MG63 (cell line): ENCODE results near the gene UPK3BL1. TPM values are rescaled to one million over a fixed set of nuclear protein-coding genes. Genes with fewer than 3 reads are reported as not detected.
"Not testable (repeated sequence)": the region's sequence is repeated elsewhere in the genome, so short reads cannot be mapped to it uniquely, and the experiment has no call there.

Experiments
- DNase-seq: peaks from one replicate; pipeline ENCODE4 v3.0.0-alpha.2; 2020
- H3K27me3 ChIP-seq: fragments of 250-450 bp; sonication (Bioruptor Pico); 2 replicates; pipeline ENCODE4 v1.5.1; 2020; ENCODE audit warnings: mild to moderate bottlenecking, moderate library complexity
- H3K36me3 ChIP-seq: fragments of 250-450 bp; sonication (Bioruptor Pico); 2 replicates; pipeline ENCODE4 v1.5.1; 2020; ENCODE audit warnings: mild to moderate bottlenecking, moderate library complexity
- H3K4me3 ChIP-seq: fragments of 250-450 bp; sonication (Bioruptor Pico); 2 replicates; pipeline ENCODE4 v1.5.1; 2020; ENCODE audit warnings: mild to moderate bottlenecking, moderate library complexity
- H3K9me3 ChIP-seq: fragments of 250-450 bp; sonication (Bioruptor Pico); 2 replicates; pipeline ENCODE4 v1.5.1; 2020; ENCODE audit warnings: mild to moderate bottlenecking, moderate library complexity
- total RNA-seq: library from RNA; depleted of rRNA; stranded (reverse); fragments of >200 nt; shearing (Covaris generic); gene quantifications from 2 replicates; pipeline ENCODE4 v1.2.3, GENCODE V29; 2014; ENCODE audit warnings: low replicate concordance; rRNA removed

The UPK3BL1 gene
- total RNA-seq, 1 experiment from 2014 or later: 13.4 TPM

DNA sequence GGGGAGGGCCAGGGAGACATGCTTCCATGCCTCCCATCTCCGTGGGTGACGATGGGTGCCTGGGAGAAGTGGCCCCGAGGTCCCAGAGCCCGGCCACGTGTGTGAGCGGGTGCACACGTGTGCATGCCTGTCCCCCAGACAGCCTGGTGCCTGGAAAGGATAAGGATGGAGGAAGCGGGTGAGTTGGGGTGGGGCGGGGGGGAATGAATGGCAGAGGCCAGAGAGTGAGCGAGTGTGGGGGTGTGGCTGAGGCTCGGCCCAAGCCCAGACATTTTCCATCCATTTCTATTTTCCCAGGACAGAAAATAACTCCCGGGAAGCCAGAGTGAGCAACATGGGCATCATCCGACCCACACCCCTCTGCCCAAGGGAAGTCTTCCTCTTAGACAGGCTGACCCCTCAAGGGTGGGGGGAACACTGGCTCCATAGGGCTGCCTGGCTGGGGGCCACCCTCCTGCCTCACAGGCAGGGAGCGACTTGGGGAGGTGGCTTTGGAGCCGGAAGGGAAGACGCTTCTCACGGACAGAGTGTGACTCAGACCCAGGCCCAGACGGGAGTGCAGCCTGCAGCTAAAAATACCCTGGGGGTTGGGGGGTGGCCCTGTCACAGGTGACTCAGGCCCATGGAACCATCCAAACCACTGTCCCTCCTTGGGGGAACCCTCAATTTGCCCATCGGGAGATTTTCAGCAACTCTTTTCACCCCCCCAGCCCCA, 38.0 kb downstream of the UPK3BL1 start:
- not testable (repeated sequence) for H3K36me3 ChIP-seq, H3K27me3 ChIP-seq, H3K4me3 ChIP-seq, DNase-seq, H3K9me3 ChIP-seq

DNA sequence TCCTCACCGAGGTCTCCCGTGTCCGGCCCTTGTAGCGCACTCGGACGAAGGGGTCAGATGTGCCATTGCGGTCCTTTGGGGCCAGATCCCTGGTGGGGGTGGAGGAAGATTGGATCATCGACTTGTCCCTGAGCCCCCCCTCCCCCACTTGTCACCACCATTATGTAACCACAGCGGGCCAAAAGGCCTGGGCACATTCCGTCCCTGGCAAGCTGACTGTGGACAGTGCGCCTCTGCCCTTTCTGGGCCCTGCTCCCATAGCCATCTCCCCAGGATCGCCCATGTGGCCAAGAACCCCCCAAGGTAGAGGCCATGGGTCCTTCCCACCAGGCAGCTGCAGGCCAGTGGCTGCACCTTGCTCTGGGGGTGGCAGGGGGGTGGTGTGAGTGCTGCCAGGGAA, 40.3 kb downstream of the UPK3BL1 start:
- not testable (repeated sequence) for H3K4me3 ChIP-seq, H3K27me3 ChIP-seq, H3K9me3 ChIP-seq, H3K36me3 ChIP-seq, DNase-seq

DNA sequence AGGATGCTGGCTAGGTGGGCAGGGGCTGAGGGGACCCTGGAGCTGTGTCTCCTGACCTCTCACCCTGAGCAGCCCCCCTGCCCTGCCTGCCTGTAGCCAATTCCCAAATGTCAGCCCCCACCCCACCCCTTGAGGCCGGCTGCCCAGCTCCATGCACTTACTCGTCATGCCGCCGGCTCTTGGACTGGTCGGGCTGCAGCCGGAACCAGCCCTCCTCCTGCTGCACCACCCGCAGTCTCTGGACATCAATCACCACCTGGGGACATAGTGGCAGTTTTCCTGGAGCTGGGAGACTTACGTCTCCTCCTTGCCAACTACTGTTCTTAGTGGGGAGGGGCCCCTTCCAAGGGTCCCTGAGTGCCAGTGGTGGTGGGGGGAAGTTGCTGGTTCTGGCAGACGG, 42.9 kb downstream of the UPK3BL1 start:
- not testable (repeated sequence) for H3K9me3 ChIP-seq

DNA sequence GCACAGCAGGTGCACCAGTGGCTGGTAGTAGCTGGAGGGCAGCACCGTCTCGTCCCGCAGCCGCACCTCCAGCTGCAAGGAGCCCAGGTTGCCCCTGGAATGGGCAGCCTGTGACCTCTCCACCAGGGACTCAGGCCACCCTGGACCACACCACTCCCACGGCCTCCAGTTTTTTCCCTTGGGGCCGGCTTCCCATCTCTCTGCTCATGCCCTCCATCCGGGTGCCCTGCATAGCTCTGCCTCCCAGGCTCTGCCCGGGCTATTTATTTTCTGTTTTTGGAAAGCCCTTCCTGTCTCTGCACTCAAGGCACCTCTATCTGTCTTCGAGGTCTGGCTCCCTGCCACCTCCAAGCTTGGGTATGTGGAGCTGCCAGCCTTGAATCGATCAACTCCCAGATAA, 46.6 kb downstream of the UPK3BL1 start:
- not testable (repeated sequence) for H3K4me3 ChIP-seq, H3K27me3 ChIP-seq, DNase-seq, H3K36me3 ChIP-seq, H3K9me3 ChIP-seq

More for the DNA sequence above, 42.9 kb downstream of the UPK3BL1 start:
- not testable (repeated sequence) for DNase-seq, H3K4me3 ChIP-seq, H3K27me3 ChIP-seq, H3K36me3 ChIP-seq

DNA sequence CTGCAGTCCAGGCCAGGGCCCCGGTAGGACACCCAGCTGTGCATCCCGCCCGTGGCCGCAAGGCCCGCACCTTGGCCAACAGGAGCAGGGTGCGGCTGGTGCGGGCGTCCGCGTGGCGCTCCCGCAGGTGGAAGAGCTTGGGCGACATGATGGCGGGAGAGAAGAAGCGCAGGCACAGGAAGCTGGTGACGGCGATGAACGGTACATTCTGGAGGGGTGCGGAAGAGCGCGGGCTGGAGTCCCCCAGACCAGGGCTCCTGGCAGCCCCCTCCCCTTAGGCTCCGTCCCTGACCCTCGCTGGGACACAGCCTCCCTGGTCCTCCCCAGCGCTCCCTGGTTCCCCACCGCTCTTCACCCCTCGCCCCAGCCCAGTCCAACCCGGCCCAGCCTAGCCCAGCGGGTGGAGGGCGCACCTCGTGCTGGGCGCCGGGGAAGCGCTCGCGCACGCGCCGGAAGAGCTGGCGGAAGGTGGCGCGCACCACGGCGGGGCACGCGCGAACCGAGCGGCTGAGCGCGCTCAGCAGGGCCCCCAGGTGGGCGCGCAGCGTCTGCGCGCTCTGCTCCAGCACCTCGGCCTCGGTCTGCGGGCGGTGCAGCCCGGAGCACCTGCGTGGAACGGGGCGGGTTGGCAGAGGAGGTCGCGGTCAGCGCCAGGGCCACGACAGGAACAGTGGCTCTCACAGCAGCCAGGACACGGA, 48.8 kb downstream of the UPK3BL1 start:
- DNase-seq, H3K4me3 ChIP-seq, H3K9me3 ChIP-seq: not testable (repeated sequence)

DNA sequence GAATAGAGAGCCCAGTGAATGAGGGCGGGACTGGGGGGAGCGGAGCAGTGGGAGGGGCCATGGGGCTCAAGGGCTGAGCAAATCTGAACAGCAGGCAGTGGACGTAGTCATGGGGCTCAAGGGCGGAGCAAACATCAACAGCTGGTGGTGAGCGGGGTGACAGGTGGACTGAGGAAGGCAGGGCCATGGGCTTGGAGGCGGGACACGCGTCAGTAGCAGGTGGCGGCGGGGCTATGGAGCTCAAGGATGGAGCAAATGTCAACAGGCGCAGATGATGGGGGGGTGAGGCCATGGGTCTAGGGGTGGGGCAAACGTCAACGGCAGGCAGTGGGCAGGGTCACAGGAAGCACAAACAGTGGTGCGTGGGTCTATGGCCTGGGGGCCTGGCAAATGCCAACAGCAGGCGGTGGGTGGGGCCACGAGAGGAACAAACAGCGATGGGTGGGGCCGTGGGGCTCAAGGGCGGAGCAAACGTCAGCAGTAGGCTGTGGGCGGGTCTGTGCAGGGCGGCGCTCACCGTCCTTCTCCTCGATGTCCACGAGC, 50.0 kb downstream of the UPK3BL1 start:
- not testable (repeated sequence) for H3K27me3 ChIP-seq, H3K36me3 ChIP-seq, H3K9me3 ChIP-seq, H3K4me3 ChIP-seq, DNase-seq

More for the DNA sequence above, 48.8 kb downstream of the UPK3BL1 start:
- not testable (repeated sequence) for H3K27me3 ChIP-seq, H3K36me3 ChIP-seq

DNA sequence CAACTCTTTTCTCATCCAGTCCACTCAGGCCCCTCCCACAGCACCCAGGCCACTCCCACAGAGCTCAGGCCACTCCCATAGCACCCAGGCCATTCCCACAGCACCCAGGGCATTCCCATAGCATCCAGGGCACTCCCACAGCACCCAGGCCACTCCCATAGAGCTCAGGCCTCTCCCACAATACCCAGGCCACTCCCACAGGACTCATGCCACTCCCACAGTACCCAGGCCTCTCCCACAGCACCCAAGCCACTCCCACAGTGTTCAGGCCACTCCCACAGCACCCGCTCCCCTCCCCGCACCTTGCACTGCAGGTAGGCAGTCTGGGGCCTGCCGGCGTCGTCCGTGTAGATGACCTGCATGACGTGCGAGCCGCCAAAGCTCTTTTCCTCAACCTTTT, 52.7 kb downstream of the UPK3BL1 start:
- H3K36me3 ChIP-seq, H3K4me3 ChIP-seq, H3K9me3 ChIP-seq, H3K27me3 ChIP-seq, DNase-seq: not testable (repeated sequence)

Other genes with a start within 250 kb of the UPK3BL1 start
- gene PRKRIP1, start 246.4 kb downstream of the UPK3BL1 start, total RNA-seq: 7.6 and 16.2 TPM in 2 replicates
- 24.3 and 27.1 TPM in 2 replicates for gene ORAI2, start 209.2 kb downstream of the UPK3BL1 start, total RNA-seq
- gene ALKBH4, start 177.9 kb downstream of the UPK3BL1 start, total RNA-seq: 10.8 and 17.1 TPM in 2 replicates
- gene LRWD1, start 177.8 kb downstream of the UPK3BL1 start, total RNA-seq: 19.6 and 29.7 TPM in 2 replicates
- gene POLR2J, start 163.9 kb downstream of the UPK3BL1 start, total RNA-seq: 18.4 and 45.5 TPM in 2 replicates
- 0.12 and 1.7 TPM in 2 replicates for gene RASA4B, start 125.0 kb downstream of the UPK3BL1 start, total RNA-seq
- gene UPK3BL2, start 99.1 kb downstream of the UPK3BL1 start, total RNA-seq: 2.5 TPM in 1 of 2 replicates, not detected in the other
- gene SPDYE2, start 91.6 kb downstream of the UPK3BL1 start, total RNA-seq: not detected in 2 replicates
- gene POLR2J3, start 70.2 kb downstream of the UPK3BL1 start, total RNA-seq: 2.2 and 7.1 TPM in 2 replicates
- gene RASA4, start 26.0 kb downstream of the UPK3BL1 start, total RNA-seq: 1.6 and 3.9 TPM in 2 replicates
- not detected in 2 replicates for gene SPDYE2B, start 7.5 kb upstream of the UPK3BL1 start, total RNA-seq
- not detected in 2 replicates for gene POLR2J2, start 28.9 kb upstream of the UPK3BL1 start, total RNA-seq
- 3.7 and 11.2 TPM in 2 replicates for gene FAM185A, start 106.2 kb upstream of the UPK3BL1 start, total RNA-seq